NCI-H774 (cell line): Measurements from ENCODE around the gene C3orf70.

Source experiments
- DNase-seq: peaks from one replicate; lab custom pipeline; 2025; lab: John Stamatoyannopoulos, UW

The C3orf70 gene, protein sequence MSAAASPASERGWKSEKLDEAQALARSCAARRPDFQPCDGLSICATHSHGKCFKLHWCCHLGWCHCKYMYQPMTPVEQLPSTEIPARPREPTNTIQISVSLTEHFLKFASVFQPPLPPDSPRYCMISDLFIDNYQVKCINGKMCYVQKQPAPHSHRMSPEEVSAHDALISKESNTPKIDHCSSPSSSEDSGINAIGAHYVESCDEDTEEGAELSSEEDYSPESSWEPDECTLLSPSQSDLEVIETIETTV

DNA sequence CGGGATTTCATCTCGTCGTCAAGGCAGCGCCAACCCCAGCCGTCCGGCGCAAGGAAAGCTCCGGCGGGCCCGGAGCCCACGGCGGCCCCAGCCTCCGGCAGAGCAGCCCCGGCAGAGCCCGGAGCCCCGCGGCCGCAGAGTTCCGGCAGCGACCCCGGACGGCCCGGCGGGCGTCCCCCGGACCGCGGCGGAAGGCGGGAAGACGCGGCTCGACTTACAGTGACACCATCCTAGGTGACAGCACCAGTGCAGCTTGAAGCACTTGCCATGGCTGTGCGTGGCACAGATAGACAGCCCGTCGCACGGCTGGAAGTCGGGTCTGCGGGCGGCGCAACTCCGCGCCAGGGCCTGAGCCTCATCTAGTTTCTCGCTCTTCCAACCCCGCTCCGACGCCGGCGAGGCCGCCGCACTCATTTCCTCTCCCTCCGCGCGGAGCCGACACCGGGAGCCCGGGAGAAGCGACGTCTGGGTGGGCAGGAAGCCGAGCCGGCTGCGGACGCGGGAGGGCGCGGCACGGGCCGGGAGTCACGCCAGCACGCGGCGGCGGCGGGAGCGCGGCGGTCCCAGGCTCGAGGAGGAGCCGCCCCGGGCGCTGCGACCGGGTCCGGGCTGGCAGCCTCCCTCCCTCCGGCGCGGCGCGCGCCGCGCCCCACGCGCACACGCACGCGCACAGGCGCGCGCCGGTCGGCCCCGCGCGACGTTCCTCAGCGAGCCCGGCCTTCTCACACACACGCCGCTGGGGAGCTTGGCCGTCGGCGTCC is at the start of gene C3orf70:
TSS of gene C3orf70 (minus strand) at position 651 of the 761 bp plus-strand sequence. CDS start at position 414, 237 bp downstream.
- peak; percentile 83 for DNase-seq

GRCh38 chr3:185200639-185201038 is 47.8 kb upstream of the C3orf70 start:
- no peak for DNase-seq

- DNase-seq: no peak
Measured at GRCh38 chr3:185199671-185200070, 46.8 kb upstream of the C3orf70 start.

- DNase-seq: no peak
Measured at GRCh38 chr3:185199206-185199605, 46.3 kb upstream of the C3orf70 start.

GRCh38 chr3:185197068-185197467 is 44.2 kb upstream of the C3orf70 start:
- DNase-seq: no peak

DNA sequence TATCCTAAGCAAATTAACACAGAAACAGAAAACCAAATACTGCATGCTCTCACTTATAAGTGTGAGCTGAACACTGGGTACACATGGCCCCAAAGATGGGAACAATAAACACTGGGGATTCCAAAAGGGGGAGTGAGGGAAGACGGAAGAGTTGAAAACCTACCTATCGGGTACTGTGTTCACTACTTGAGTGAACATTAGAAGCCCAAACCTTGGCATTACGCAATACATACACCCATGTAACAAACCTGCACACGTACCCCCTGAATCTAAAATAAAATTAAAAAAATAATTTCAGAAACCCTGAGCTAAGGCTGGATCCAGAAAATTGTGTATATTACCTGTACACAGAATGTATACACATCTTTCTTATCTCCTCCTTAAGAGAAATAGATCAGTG is 42.8 kb upstream of the C3orf70 start:
- DNase-seq: no peak

DNA sequence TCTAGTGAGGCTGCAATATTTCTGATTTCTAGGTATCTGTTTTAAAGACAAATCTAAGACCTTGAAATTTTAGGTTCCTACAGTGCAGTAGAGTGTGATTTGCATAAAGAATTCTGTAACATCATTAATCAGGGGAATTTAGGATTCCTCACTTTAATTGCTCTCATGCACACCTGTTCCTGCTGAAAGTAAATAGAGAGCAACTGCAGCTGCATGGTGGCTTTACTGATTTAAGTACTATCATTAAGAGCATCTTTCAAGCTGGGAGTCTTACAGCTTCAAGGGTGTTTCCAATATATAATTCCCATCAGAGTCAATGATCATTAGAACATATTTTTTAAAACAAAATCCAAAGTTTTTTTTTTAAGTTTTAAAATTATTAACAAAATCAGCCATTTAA is 36.0 kb upstream of the C3orf70 start:
- peak; percentile 80 for DNase-seq

DNA sequence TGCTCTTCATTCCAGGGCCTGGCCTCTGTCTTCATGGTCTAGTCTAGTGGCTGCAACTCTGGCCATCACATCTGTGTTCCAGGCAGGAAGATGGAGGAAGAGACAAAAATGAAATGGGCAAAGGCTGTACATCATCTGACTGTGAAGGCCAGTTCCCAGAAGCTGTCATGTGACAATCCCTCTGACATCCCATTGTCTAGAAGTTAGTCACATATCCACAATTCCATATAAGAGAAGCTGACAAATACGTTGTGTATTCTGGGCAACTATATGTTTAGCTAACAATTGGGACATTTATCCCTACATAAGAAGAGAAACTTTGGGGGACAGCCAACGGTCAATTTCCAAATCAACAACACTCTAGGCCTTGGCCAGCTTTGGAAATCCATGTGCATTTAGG is 34.5 kb upstream of the C3orf70 start:
- no peak for DNase-seq

- peak; percentile 31 for DNase-seq
Measured at GRCh38 chr3:185176750-185177359, 24.0 kb upstream of the C3orf70 start.

- DNase-seq: no peak
Measured at GRCh38 chr3:185175370-185175987, 22.6 kb upstream of the C3orf70 start.

DNA sequence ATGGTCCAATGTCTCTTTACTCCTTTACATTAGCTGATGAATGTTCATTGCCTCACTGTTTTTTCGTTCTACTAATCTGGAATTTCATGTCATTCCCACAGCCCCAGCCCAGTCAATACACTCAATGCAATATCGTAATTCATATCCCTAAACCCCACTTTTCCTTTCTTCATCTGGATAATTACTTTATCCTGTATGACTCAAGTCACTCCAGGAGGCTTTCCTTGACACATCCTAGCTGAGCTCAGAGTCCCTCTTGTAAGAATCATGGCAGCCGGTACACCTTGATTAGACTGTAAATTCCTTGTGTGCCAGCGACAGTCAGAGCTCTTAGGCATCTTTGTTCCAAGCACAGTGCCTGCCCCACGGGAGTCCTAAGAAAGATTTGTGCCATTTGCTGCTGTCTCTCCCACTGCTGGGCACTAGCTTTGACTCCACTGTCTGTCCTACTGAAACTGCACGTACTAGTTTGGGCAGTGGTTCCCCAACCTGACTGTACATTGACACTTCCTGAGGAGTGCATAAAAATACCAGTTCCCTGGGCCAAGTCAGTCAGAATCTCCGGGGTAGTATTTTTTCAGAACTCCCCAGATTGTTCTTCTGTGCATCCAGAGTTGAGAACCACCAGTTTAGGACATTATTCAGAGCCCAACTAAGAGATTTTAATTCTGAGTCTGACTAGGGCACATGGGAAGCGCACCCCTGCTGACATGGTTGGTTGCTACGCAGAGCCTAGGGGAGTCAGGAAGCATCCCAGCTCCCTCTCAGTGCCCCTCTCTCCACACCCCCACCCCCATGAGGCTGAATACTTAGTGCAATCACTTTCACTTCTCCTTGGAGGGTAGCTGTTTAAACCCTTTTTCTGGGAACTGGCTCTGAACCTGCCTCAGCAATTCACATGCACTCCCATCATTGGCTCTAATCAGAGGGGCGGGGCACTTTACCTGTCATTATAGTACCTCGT is 19.5 kb upstream of the C3orf70 start:
- no peak for DNase-seq

DNA sequence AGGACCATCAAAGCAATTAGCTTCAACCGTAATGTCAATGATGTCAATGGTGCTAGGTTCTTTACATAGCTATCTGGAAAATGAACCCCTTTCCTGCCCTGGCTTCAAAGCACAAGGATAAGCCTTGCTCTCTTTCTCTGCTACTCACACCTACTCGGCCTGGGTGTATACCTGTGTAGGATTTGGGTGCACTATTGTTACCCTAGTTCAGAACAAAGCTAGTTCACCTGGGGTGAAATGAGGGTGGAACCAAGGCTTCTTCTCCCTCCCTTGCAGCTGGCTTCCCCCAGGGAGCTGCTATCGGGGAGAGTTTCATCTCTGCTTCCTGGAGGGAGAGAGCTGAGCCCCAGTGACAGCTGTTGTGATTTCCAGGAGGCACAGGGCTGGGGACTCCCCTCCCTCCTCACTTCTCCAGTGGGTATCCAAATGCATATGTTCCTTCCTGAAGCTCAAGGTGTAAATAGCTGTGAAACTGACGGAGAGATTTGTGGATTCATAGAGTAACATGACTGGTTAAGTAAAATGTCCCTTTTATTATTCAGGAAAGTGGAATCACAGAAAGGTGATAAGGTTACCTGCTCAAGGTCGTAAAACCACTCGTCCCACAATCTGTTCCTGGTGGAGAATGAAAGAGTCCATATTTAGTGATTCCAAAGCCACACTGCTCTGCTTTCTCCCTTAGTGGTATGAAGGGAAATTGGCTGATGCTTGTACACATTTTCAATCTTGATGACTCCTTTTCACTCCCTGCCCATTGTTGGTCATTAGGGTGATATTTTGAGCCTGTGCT is 11.8 kb upstream of the C3orf70 start:
- no peak for DNase-seq

GRCh38 chr3:185162634-185163033 is 9.8 kb upstream of the C3orf70 start:
- no peak for DNase-seq

GRCh38 chr3:185161761-185162160 is 8.9 kb upstream of the C3orf70 start:
- no peak for DNase-seq

GRCh38 chr3:185157347-185157746 is 4.5 kb upstream of the C3orf70 start:
- DNase-seq: no peak

GRCh38 chr3:185155678-185156077 is 2.8 kb upstream of the C3orf70 start:
- DNase-seq: no peak

- DNase-seq: no peak
Measured at GRCh38 chr3:185153861-185154629, 1.2 kb upstream of the C3orf70 start.

- peak; percentile 50 for DNase-seq
Measured at GRCh38 chr3:185153171-185153771, 411 bp upstream of the C3orf70 start.

- DNase-seq: no peak
Measured at GRCh38 chr3:185151964-185152409, 873 bp downstream of the C3orf70 start.
